GM15510 (cell line): ENCODE data around the gene COLGALT1.

Experiments used
- POLR2A ChIP-seq: IDR thresholded peaks from 3 replicates; pipeline ENCODE4 v1.6.1; 2011; ENCODE audit warnings: borderline replicate concordance; ENCODE audit not compliant: insufficient read length; ENCODE audit errors: extremely low read depth

COLGALT1 gene

GRCh38 chr19:17529239-17530158 is 25.9 kb upstream of the COLGALT1 start:
- no peak for TF ChIP-seq POLR2A

GRCh38 chr19:17530586-17530985 is 24.9 kb upstream of the COLGALT1 start:
- TF ChIP-seq POLR2A: no peak

GRCh38 chr19:17532116-17532515 is 23.3 kb upstream of the COLGALT1 start:
- TF ChIP-seq POLR2A: no peak

GRCh38 chr19:17532557-17532956 is 22.9 kb upstream of the COLGALT1 start:
- no peak for TF ChIP-seq POLR2A

- TF ChIP-seq POLR2A: no peak
Measured at GRCh38 chr19:17534767-17535166, 20.7 kb upstream of the COLGALT1 start.

- no peak for TF ChIP-seq POLR2A
Measured at GRCh38 chr19:17536955-17537354, 18.5 kb upstream of the COLGALT1 start.

GRCh38 chr19:17538684-17539237 is 16.7 kb upstream of the COLGALT1 start:
- TF ChIP-seq POLR2A: no peak

- no peak for TF ChIP-seq POLR2A
Measured at GRCh38 chr19:17539238-17540117, 16.0 kb upstream of the COLGALT1 start.

- TF ChIP-seq POLR2A: no peak
Measured at GRCh38 chr19:17540174-17540573, 15.3 kb upstream of the COLGALT1 start.

- TF ChIP-seq POLR2A: no peak
Measured at GRCh38 chr19:17541184-17541759, 14.2 kb upstream of the COLGALT1 start.

- TF ChIP-seq POLR2A: no peak
Measured at GRCh38 chr19:17542042-17542441, 13.4 kb upstream of the COLGALT1 start.

GRCh38 chr19:17542793-17543582 is 12.5 kb upstream of the COLGALT1 start:
- no peak for TF ChIP-seq POLR2A

- TF ChIP-seq POLR2A: no peak
Measured at GRCh38 chr19:17543986-17544385, 11.5 kb upstream of the COLGALT1 start.

GRCh38 chr19:17544418-17544817 is 11.0 kb upstream of the COLGALT1 start:
- TF ChIP-seq POLR2A: no peak
